Prostate gland (tissue), 2 donors: ENCODE data around the gene VIPR2. TPM values are rescaled to one million over a fixed set of nuclear protein-coding genes. Genes with fewer than 3 reads are reported as not detected.

Experiments used
- DNase-seq: peaks from one replicate; pipeline ENCODE4 v3.0.0-alpha.2; 2019; ENCODE audit warnings: low spot score
- H3K27ac ChIP-seq, 2 donors: fragments of 200-600 bp; sonication (generic); 2 replicates each; pipeline ENCODE4 v1.5.1; 2017 to 2019
- H3K27me3 ChIP-seq: fragments of 200-600 bp; sonication (generic); replicated peaks from 2 replicates; pipeline ENCODE4 v1.5.1; 2019; ENCODE audit not compliant: insufficient read depth
- H3K36me3 ChIP-seq, 2 donors: fragments of 200-600 bp; sonication (generic); 1 replicate in 1 of 2; 2 replicates in 1 of 2; pipeline versions ENCODE4 v1.5.1 to v1.8.1; 2017 to 2019
- H3K4me1 ChIP-seq: fragments of 200-600 bp; sonication (generic); replicated peaks from 2 replicates; pipeline ENCODE4 v1.5.1; 2019
- H3K4me3 ChIP-seq, 2 donors: fragments of 200-600 bp; sonication (generic); 2 replicates each; pipeline ENCODE4 v1.5.1; 2017 to 2019
- H3K9me3 ChIP-seq: fragments of 200-600 bp; sonication (generic); 2 replicates; pipeline ENCODE4 v1.5.1; 2017
- CTCF ChIP-seq, 4 experiments: fragments of 200-600 bp in 2 of 4; fragments of 450-650 bp in 2 of 4; sonication (generic) in 2 of 4; IDR thresholded peaks; 1 replicate in 3 of 4; 2 replicates in 1 of 4; pipeline ENCODE4 v1.5.1; 2016 to 2019; ENCODE audit warnings: antibody characterized with exemption in 4 of 4, mild to moderate bottlenecking in 2 of 4, moderate library complexity in 2 of 4
- POLR2A ChIP-seq: fragments of 450-650 bp; IDR thresholded peaks from one replicate; pipeline ENCODE4 v1.6.1; 2016; ENCODE audit warnings: antibody characterized with exemption, mild to moderate bottlenecking
- POLR2AphosphoS5 ChIP-seq: sonication (generic); formaldehyde crosslinking; IDR thresholded peaks from one replicate; pipeline ENCODE4 v1.6.1; 2017; ENCODE audit warnings: antibody characterized with exemption
- WGBS: methylation state at CpG from one replicate; pipeline ENCODE4 v1.1.5; 2018; 5-methylcytosine and 5-hydroxymethylcytosine counted together
- intact Hi-C: fragments of 100-400 bp; cut with DNase I; formaldehyde crosslinking; loops from one replicate; pipeline ENCODE4 v1.14.2; 2022
- total RNA-seq, 2 donors: library from RNA; depleted of rRNA; stranded (reverse); fragments of >200 nt; gene quantifications; one replicate each; pipeline ENCODE4 v1.1.0, GENCODE V29; 2016

VIPR2 gene
- total RNA-seq, 2 donors from 2014 or later = 1.0 to 13.5 TPM

GRCh38 chr7:159048656-159049055, 96.0 kb downstream of the VIPR2 start:
- H3K27ac ChIP-seq = no peak overlapping the region
- intact Hi-C loops = no loop called here
- no peaks in the 10 kb centered on the region for H3K9me3 ChIP-seq
- TF ChIP-seq POLR2AphosphoS5 (no peak), CTCF (IDR thresholded peaks at IDR 0.05) (no peak), POLR2A (no peak)
- WGBS = 58% methylated on average over 2 of the region's 2 CpGs
- H3K36me3 ChIP-seq = no peaks in the 10 kb centered on the region
- H3K27me3 ChIP-seq = no peaks in the 10 kb centered on the region
- no peak overlapping the region for H3K4me3 ChIP-seq
- peak; percentile 1 for DNase-seq
- H3K4me1 ChIP-seq = no peaks in the 10 kb centered on the region

GRCh38 chr7:159047536-159047935, 97.1 kb downstream of the VIPR2 start:
- H3K4me3 ChIP-seq = no peak overlapping the region
- WGBS = 44% methylated on average over 2 of the region's 2 CpGs
- intact Hi-C loops = no loop called here
- H3K36me3 ChIP-seq = no peaks in the 10 kb centered on the region
- TF ChIP-seq CTCF (IDR thresholded peaks at IDR 0.05) (no peak), POLR2AphosphoS5 (no peak), POLR2A (no peak)
- no peak for DNase-seq
- H3K27me3 ChIP-seq = no peaks in the 10 kb centered on the region
- H3K27ac ChIP-seq = no peak overlapping the region
- no peaks in the 10 kb centered on the region for H3K9me3 ChIP-seq
- no peaks in the 10 kb centered on the region for H3K4me1 ChIP-seq

GRCh38 chr7:159046300-159046699, 98.4 kb downstream of the VIPR2 start:
- intact Hi-C loops = no loop called here
- H3K9me3 ChIP-seq = no peaks in the 10 kb centered on the region
- WGBS = 97% methylated on average over 6 of the region's 6 CpGs
- DNase-seq = no peak
- H3K36me3 ChIP-seq = no peaks in the 10 kb centered on the region
- H3K27ac ChIP-seq = no peak overlapping the region
- no peaks in the 10 kb centered on the region for H3K27me3 ChIP-seq
- no peak overlapping the region for H3K4me3 ChIP-seq
- no peak for TF ChIP-seq CTCF (IDR thresholded peaks at IDR 0.05)
- H3K4me1 ChIP-seq = no peaks in the 10 kb centered on the region

- 97% methylated on average over 1 of the region's 1 CpG for WGBS
- intact Hi-C loops = no loop called here
- Histone ChIP-seq H3K4me1 (no peaks in the 10 kb centered on the region), H3K36me3 (no peaks in the 10 kb centered on the region), H3K27ac (no peak overlapping the region), H3K4me3 (no peak overlapping the region), H3K9me3 (no peaks in the 10 kb centered on the region), H3K27me3 (no peaks in the 10 kb centered on the region)
- no peak for DNase-seq
- TF ChIP-seq CTCF (IDR thresholded peaks at IDR 0.05) = no peak
- TF ChIP-seq POLR2A = no peak
- no peak for TF ChIP-seq POLR2AphosphoS5
These were observed 98.8 kb downstream of the VIPR2 start for GRCh38 chr7:159045839-159046238.

- Histone ChIP-seq H3K4me1 (no peaks in the 10 kb centered on the region), H3K27ac (no peak overlapping the region), H3K36me3 (no peaks in the 10 kb centered on the region), H3K4me3 (no peak overlapping the region), H3K9me3 (no peaks in the 10 kb centered on the region), H3K27me3 (no peaks in the 10 kb centered on the region)
- DNase-seq = no peak
- intact Hi-C loops = no loop called here
- TF ChIP-seq POLR2A = no peak
- WGBS = 84% methylated on average over 5 of the region's 5 CpGs
These were observed 102.0 kb downstream of the VIPR2 start for GRCh38 chr7:159042581-159043101.
